Retinal pigment epithelial cell (primary cell): ENCODE results near the gene FHOD3.
A peak's percentile ranks its signal among the peaks of the same experiment; 100 is the strongest.

ENCODE experiments used
- DNase-seq: peaks from one replicate; pipeline ENCODE4 v3.0.0-alpha.2; 2010; ENCODE audit warnings: low read depth
- H3K4me3 ChIP-seq: 2 replicates; pipeline ENCODE4 v1.5.1; 2011; ENCODE audit warnings: mild to moderate bottlenecking, low read length, control low read depth, moderate library complexity
- CTCF ChIP-seq: conservative IDR thresholded peaks from 2 replicates; pipeline ENCODE4 v1.5.1; 2011; ENCODE audit warnings: low read depth, low read length, control low read depth, inconsistent platforms

FHOD3 gene

GRCh38 chr18:36440614-36441013 lies 143.1 kb downstream of the FHOD3 start:
- H3K4me3 ChIP-seq = no peak overlapping the region
- no peak for TF ChIP-seq CTCF
- peak; percentile 77 for DNase-seq

GRCh38 chr18:36441426-36442240 lies 144.1 kb downstream of the FHOD3 start:
- no peak for TF ChIP-seq CTCF
- no peak overlapping the region for H3K4me3 ChIP-seq
- DNase-seq = peak; percentile 62

GRCh38 chr18:36442717-36443116 lies 145.2 kb downstream of the FHOD3 start:
- DNase-seq = no peak

GRCh38 chr18:36446059-36446458 lies 148.5 kb downstream of the FHOD3 start:
- no peak overlapping the region for H3K4me3 ChIP-seq
- TF ChIP-seq CTCF = no peak
- DNase-seq = no peak

More at GRCh38 chr18:36442717-36443116, 145.2 kb downstream of the FHOD3 start:
- H3K4me3 ChIP-seq = no peak overlapping the region
- no peak for TF ChIP-seq CTCF

- TF ChIP-seq CTCF = no peak
- no peak overlapping the region for H3K4me3 ChIP-seq
- DNase-seq = no peak
Measured at GRCh38 chr18:36448384-36449290, 151.1 kb downstream of the FHOD3 start.

- no peak for DNase-seq
- TF ChIP-seq CTCF = no peak
- no peak overlapping the region for H3K4me3 ChIP-seq
Measured at GRCh38 chr18:36449451-36449850, 151.9 kb downstream of the FHOD3 start.

- no peak for DNase-seq
- H3K4me3 ChIP-seq = no peak overlapping the region
- TF ChIP-seq CTCF = no peak
Measured at GRCh38 chr18:36450264-36450663, 152.8 kb downstream of the FHOD3 start.
